ENCODE data around the gene ETNK1.

GRCh38 chr12:22670762-22671161 lies 45.8 kb downstream of the ETNK1 start:
- TF ChIP-seq POLR2A (IDR thresholded peaks at IDR 0.05): no peak
- TF ChIP-seq, protein P1, sequence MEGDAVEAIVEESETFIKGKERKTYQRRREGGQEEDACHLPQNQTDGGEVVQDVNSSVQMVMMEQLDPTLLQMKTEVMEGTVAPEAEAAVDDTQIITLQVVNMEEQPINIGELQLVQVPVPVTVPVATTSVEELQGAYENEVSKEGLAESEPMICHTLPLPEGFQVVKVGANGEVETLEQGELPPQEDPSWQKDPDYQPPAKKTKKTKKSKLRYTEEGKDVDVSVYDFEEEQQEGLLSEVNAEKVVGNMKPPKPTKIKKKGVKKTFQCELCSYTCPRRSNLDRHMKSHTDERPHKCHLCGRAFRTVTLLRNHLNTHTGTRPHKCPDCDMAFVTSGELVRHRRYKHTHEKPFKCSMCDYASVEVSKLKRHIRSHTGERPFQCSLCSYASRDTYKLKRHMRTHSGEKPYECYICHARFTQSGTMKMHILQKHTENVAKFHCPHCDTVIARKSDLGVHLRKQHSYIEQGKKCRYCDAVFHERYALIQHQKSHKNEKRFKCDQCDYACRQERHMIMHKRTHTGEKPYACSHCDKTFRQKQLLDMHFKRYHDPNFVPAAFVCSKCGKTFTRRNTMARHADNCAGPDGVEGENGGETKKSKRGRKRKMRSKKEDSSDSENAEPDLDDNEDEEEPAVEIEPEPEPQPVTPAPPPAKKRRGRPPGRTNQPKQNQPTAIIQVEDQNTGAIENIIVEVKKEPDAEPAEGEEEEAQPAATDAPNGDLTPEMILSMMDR (IDR thresholded peaks at IDR 0.05): no peak

Measured in uterus (tissue), 2 donors.